NK-92 (cell line): Measurements from ENCODE around the gene TSR2.
"Not testable (repeated sequence)": the region's sequence is repeated elsewhere in the genome, so short reads cannot be mapped to it uniquely, and the experiment has no call there.

Source experiments
- DNase-seq: peaks from one replicate; lab custom pipeline; 2025; ENCODE audit not compliant: unreplicated experiment; lab: John Stamatoyannopoulos, UW

The TSR2 gene

DNA sequence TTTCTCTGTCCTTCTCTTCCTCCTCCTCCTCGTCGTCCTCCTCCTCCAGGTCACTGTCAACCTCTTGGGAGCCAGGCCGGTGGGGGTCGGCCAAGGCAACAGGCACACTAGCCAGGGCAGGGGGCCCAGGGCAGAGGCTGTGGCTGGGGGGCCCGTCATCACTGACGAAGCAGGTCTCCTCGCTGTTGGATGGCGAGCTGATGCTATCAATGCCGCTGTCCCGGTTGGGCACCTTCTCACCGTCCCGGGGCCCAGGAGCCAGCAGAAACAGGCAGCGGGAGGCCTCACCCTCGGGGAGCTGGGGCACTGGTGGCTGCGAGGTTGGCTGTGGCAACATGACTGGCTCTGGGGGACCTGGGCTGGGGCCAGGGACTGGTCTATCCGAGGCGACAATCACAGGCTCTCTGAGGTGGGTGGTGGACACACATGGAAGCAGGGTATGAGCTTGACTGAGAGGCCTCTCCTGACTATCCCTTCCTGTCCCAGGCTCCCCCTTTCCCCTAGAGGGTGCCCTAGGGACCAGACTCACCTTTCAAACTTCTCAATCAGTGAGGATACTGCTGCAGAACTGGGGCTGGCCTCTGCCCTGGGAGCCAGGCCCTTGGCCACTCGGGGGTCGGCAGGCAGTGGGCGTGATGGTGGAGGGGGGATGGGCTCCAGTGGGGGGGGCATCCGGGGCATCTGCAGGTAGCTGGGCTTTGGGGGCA is 30.0 kb downstream of the TSR2 start:
- DNase-seq = no peak

GRCh38 chrX:54473993-54474859 is 34.0 kb downstream of the TSR2 start:
- no peak for DNase-seq

DNA sequence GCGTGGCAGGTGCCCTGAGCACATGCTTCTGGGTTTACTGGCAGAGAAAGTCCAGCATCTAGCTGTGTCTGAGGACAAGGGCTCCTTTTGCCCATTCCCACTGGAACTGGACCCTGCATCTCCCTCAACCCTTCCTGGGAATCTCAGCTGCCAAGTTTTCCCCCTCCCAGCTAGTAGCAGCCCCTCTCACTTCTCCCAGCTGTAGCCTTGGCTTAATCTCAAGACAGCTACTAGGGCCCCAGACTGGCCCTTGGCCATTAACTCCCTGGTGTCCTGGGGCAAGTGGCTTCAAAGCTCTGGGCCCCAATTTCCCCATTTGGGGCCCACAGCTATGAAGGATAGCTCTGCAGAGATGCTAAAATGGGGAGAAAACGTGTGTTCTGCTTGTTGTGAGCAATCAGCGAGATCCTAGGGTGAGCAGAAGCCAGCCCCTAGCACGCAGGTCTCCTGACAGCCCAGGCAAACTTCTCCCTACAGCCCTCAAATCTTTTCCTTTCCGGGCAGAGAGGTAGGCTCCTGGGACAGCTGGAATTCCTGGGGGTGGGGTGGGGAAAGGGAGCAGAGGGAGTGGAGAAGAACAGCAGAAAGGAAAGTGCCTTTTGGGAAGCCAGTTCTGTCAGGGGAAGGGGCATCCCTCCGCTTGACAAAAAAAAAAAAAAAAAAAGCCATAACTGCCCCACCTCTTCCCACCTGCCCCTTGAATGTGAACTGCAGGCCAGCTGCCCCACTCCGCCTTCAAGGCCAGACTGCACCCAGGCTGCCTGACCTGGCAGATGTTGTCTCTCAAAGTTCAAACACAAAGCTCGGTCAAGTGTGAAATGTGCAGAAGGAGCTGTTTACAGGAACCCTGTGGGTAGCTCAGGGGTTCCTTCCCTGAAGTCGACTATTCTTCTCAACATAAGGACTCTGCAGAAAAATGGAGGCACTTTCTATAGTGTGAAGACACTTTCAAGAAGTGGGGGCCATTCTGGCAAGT is 39.2 kb downstream of the TSR2 start:
- no peak for DNase-seq

GRCh38 chrX:54482839-54483593 is 42.8 kb downstream of the TSR2 start:
- no peak for DNase-seq

GRCh38 chrX:54483946-54484345 is 43.7 kb downstream of the TSR2 start:
- no peak for DNase-seq

DNA sequence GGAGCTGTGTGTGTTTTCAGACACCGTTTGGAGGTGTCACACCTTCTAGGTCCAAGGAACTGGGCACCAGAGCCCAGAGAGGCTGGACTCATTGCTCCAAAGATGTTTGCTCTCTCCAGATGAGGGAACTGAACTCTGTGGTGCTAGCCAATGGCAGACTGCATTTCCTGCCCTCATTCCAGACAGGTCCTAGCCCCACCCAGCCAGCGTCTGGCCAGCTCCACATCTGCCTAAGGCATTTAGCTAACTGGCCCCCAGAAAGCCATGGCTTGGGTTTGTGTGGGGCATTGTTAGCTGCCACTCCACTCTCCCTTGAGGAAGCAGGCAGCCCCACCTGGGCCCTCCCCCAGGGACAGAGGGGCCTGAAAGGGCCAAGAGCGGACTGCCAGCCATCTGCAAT is 44.5 kb downstream of the TSR2 start:
- no peak for DNase-seq

GRCh38 chrX:54489819-54490218 is 49.6 kb downstream of the TSR2 start:
- DNase-seq = not testable (repeated sequence)

DNA sequence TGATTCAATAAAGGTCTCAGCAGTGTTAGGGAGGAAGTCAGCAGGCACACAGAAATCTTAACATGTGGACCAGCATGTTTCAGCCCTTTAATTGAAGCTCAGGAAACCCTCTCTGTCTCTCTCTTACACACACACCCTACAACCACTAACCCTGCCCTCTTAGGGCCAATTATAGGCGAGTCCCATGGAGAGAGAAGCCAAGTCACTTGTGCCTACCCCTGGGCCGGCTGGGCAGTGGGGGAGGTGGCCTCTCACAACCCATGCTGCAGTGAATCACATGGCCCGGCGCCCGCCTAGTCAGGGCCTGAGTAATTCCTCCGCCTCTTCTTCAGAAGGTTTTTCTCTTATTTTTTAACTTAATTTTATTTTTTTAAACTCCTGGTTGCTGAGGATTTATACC is 52.1 kb downstream of the TSR2 start:
- no peak for DNase-seq

DNA sequence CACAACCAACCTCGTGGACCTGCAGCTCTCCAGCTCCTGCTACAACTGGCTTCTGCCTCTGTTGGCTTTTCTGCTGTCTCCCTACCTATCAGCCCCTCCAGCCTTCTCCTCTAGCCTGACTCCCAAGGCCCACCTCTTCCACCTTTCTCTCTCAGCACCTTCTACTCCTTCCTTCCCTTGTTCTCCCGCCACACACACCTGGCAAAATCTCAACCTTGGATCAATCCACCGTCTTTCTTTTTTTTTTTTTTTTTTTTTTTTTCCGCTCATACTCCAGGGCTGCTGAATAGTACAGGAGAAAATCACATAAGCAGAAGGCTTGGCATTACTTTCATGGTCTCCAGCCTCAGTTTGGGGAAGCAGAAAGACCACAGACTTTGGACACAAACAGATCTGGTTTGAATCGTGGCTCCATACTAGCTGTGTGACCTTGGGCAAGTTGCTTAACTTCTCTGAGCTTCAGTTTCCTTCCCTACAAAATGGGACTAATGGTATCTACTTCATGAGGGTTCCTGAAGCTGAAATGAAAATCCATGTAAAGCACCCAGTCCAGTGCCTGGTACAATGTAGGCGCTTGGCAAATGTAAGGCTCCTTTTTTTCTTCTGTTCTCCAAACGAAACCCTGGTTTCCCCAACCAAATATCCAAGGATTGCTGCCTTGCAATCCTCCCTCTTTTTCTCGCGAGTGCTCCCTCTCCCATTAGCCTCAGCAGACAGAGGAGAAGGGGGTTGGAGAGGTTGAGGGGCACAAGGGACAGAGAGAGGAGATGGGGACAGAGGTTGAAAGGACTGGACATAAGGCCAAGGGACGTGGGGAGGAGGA is 54.2 kb downstream of the TSR2 start:
- DNase-seq = no peak
